Measurements from ENCODE around the gene ABCD4. TPM values are rescaled to one million over a fixed set of nuclear protein-coding genes. Genes with fewer than 3 reads are reported as not detected.

ABCD4 gene
- total RNA-seq, 2 donors from 2014 or later = 29.8 to 51.7 TPM

- Histone ChIP-seq H3K36me3 (replicated peaks in 1 of 2; ENCODE audit: insufficient read depth in 1 of 2, low read depth in 2 of 2) (no peaks in the 10 kb centered on the region), H3K4me1 (no peaks in the 10 kb centered on the region), H3K9me3 (no peaks in the 10 kb centered on the region), H3K27me3 (no peaks in the 10 kb centered on the region), H3K4me3 (no peak overlapping the region), H3K27ac (no peak overlapping the region)
- intact Hi-C loops (cut with DNase I) = no loop called here
- no peak for TF ChIP-seq POLR2A (IDR thresholded peaks at IDR 0.05)
- TF ChIP-seq, protein P1, sequence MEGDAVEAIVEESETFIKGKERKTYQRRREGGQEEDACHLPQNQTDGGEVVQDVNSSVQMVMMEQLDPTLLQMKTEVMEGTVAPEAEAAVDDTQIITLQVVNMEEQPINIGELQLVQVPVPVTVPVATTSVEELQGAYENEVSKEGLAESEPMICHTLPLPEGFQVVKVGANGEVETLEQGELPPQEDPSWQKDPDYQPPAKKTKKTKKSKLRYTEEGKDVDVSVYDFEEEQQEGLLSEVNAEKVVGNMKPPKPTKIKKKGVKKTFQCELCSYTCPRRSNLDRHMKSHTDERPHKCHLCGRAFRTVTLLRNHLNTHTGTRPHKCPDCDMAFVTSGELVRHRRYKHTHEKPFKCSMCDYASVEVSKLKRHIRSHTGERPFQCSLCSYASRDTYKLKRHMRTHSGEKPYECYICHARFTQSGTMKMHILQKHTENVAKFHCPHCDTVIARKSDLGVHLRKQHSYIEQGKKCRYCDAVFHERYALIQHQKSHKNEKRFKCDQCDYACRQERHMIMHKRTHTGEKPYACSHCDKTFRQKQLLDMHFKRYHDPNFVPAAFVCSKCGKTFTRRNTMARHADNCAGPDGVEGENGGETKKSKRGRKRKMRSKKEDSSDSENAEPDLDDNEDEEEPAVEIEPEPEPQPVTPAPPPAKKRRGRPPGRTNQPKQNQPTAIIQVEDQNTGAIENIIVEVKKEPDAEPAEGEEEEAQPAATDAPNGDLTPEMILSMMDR (IDR thresholded peaks at IDR 0.05) = peak; percentile 39 to 72 (median 57)
- 43 to 47% methylated on average over 3 of the region's 3 CpGs for WGBS, 2 donors
- ATAC-seq (no peak), DNase-seq (peak in 1 of 4 donors; percentile 13)
These were observed 22.2 kb upstream of the ABCD4 start for GRCh38 chr14:74324931-74325361.

- Histone ChIP-seq H3K4me3 (no peak overlapping the region), H3K9me3 (no peaks in the 10 kb centered on the region), H3K27ac (no peak overlapping the region), H3K4me1 (no peaks in the 10 kb centered on the region), H3K27me3 (no peaks in the 10 kb centered on the region), H3K36me3 (replicated peaks in 1 of 2; ENCODE audit: insufficient read depth in 1 of 2, low read depth in 2 of 2) (no peaks in the 10 kb centered on the region)
- 90 to 92% methylated on average over 4 of the region's 4 CpGs for WGBS, 2 donors
- no peak for ATAC-seq
- TF ChIP-seq POLR2A (IDR thresholded peaks at IDR 0.05) = no peak
- TF ChIP-seq, protein P1 (IDR thresholded peaks at IDR 0.05) = no peak
- intact Hi-C loops (cut with DNase I) = no loop called here
- no peak for DNase-seq
These were observed 11.8 kb upstream of the ABCD4 start for GRCh38 chr14:74314576-74314975.

DNA sequence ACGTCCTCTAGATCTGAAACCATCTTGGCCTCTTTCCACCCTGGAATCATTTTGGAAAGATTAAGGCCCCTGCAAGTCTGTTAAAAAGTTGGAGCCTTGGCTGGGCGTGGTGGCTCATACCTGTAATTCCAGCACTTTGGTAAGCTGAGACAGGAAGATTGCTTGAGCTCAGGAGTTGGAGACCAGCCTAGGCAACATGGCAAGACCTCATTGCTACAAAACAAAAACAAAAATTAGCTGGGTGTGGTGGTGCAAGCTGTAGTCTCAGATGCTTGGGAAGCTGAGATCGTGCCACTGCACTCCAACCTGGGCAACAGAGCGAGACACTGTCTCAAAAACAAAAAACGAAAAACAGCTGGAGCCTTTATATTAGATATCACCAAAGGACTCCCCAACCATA lies 10.9 kb upstream of the ABCD4 start:
- no peaks in the 10 kb centered on the region for H3K9me3 ChIP-seq
- H3K4me1 ChIP-seq = no peaks in the 10 kb centered on the region
- no peak overlapping the region for H3K27ac ChIP-seq
- TF ChIP-seq, protein P1 (IDR thresholded peaks at IDR 0.05) = no peak
- TF ChIP-seq POLR2A (IDR thresholded peaks at IDR 0.05) = no peak
- 74% methylated on average over 5 of the region's 5 CpGs for WGBS, 2 donors
- H3K36me3 ChIP-seq (replicated peaks in 1 of 2; ENCODE audit: insufficient read depth in 1 of 2, low read depth in 2 of 2) = no peaks in the 10 kb centered on the region
- intact Hi-C loops (cut with DNase I) = no loop called here
- DNase-seq = no peak
- ATAC-seq = no peak
- H3K4me3 ChIP-seq = no peak overlapping the region
- H3K27me3 ChIP-seq = no peaks in the 10 kb centered on the region

DNA sequence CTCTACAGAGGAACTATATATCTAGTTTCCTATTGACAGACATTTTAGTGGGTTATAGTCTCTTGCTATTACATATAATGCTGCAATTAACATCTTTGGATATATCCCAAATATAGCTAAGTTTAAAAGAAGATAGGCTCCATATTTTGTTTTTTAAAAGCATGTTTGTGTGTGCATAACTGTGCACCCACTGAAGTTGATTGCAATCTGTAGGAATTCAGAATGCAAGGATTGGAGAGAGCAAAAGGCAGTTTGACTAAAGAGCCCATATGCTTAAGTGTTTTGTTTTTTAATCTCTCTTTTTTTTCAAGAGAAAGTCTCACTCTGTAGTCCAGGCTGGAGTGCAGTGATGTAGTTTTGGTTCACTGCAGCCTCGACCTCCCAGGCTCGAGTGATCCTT lies 9.4 kb upstream of the ABCD4 start:
- ATAC-seq = no peak
- intact Hi-C loops (cut with DNase I) = no loop called here
- no peaks in the 10 kb centered on the region for H3K9me3 ChIP-seq
- no peaks in the 10 kb centered on the region for H3K36me3 ChIP-seq (replicated peaks in 1 of 2; ENCODE audit: insufficient read depth in 1 of 2, low read depth in 2 of 2)
- DNase-seq = no peak
- WGBS, 2 donors = 62 to 63% methylated on average over 2 of the region's 2 CpGs
- H3K27ac ChIP-seq = no peak overlapping the region
- H3K4me3 ChIP-seq = no peak overlapping the region
- no peaks in the 10 kb centered on the region for H3K4me1 ChIP-seq
- no peak for TF ChIP-seq POLR2A (IDR thresholded peaks at IDR 0.05)
- TF ChIP-seq, protein P1 (IDR thresholded peaks at IDR 0.05) = no peak
- H3K27me3 ChIP-seq = no peaks in the 10 kb centered on the region

Data from body of pancreas (tissue), 4 donors.